ENCODE data around the gene ZFPM1.

The ZFPM1 gene

DNA sequence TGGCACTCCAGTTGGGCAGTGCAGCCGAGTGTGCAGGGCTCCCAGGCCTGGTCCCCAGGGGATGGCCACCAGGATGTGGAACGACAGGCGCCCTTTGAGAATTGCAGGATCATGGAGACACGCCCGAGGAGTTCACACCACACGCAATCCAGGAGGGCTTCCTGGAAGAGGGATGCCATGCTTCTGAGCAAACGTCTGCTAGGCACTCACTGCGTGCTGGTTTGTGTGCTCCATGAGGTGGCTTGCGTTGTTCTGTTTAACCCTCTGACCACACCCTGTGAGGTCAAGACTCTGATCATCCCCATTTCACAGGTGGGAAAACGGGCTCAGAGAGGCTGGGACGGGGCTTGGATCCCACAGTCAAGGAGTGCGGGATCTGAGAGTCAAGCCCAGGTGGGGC, 32.6 kb upstream of the ZFPM1 start:
- H3K4me1 ChIP-seq (ENCODE audit: control insufficient read depth, insufficient read depth, low read length): no peaks in the 10 kb centered on the region
- no peaks in the 10 kb centered on the region for H3K27me3 ChIP-seq (ENCODE audit: control insufficient read depth, insufficient read depth, low read length)
- no peak overlapping the region for H3K4me3 ChIP-seq (ENCODE audit: low read depth, low read length)
- no peak overlapping the region for H3K9ac ChIP-seq (ENCODE audit: low read depth, low read length)
- no peaks in the 10 kb centered on the region for H3K36me3 ChIP-seq (ENCODE audit: control insufficient read depth, insufficient read depth, low read length)
- no peaks in the 10 kb centered on the region for H3K9me3 ChIP-seq (ENCODE audit: control insufficient read depth, insufficient read depth, low read length)

DNA sequence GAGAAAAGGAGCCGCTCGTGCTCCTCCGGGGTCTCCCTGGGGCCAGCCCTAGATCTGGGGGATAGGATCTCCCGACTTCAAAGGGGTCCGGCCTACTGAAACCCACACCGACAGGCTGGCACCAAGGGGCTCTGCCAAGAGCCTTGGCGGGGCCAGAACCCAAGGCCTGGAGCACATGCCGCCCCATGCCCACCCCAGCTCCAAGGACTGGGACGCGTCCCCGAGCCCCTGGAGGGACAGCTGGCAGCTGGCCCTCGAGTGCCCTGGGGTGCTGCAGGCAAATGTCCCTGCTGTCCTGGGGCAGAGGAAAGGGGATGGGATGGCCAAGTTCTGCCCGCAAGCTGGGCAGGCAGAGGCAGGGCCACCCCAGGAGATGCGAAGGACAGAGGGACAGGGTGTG, 31.8 kb upstream of the ZFPM1 start:
- no peaks in the 10 kb centered on the region for H3K27me3 ChIP-seq (ENCODE audit: control insufficient read depth, insufficient read depth, low read length)
- H3K4me1 ChIP-seq (ENCODE audit: control insufficient read depth, insufficient read depth, low read length): no peaks in the 10 kb centered on the region
- H3K9ac ChIP-seq (ENCODE audit: low read depth, low read length): no peak overlapping the region
- H3K36me3 ChIP-seq (ENCODE audit: control insufficient read depth, insufficient read depth, low read length): no peaks in the 10 kb centered on the region
- H3K4me3 ChIP-seq (ENCODE audit: low read depth, low read length): no peak overlapping the region
- H3K9me3 ChIP-seq (ENCODE audit: control insufficient read depth, insufficient read depth, low read length): no peaks in the 10 kb centered on the region

DNA sequence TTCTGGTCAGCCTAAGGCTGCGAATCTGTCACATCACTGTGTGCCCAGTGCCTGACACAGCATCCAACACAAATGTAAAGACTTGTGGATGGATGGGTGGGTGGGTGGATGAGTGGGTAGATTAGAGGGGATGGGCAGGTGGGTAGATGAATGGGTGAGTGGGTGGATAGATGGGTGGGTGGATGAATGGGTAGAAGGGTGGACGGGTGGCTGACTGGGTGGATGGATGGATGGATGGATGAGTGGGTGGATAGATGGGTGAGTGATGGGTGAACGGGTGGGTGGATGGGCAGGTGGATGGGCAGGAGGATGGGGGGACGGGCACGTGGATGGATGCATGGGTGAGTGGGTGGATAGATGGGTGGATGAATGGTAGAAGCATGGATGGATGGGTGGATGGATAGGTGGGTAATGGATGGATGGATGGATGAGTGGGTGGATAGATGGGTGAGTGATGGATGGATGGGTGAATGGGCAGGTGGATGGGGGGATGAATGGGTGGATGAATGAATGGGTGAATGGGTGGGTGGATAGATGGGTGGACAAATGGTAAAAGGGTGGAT, 31.1 kb upstream of the ZFPM1 start:
- Histone ChIP-seq H3K27me3 (ENCODE audit: control insufficient read depth, insufficient read depth, low read length) (no peaks in the 10 kb centered on the region), H3K4me1 (ENCODE audit: control insufficient read depth, insufficient read depth, low read length) (no peaks in the 10 kb centered on the region), H3K4me3 (ENCODE audit: low read depth, low read length) (no peak overlapping the region), H3K9me3 (ENCODE audit: control insufficient read depth, insufficient read depth, low read length) (no peaks in the 10 kb centered on the region), H3K9ac (ENCODE audit: low read depth, low read length) (no peak overlapping the region), H3K36me3 (ENCODE audit: control insufficient read depth, insufficient read depth, low read length) (no peaks in the 10 kb centered on the region)

DNA sequence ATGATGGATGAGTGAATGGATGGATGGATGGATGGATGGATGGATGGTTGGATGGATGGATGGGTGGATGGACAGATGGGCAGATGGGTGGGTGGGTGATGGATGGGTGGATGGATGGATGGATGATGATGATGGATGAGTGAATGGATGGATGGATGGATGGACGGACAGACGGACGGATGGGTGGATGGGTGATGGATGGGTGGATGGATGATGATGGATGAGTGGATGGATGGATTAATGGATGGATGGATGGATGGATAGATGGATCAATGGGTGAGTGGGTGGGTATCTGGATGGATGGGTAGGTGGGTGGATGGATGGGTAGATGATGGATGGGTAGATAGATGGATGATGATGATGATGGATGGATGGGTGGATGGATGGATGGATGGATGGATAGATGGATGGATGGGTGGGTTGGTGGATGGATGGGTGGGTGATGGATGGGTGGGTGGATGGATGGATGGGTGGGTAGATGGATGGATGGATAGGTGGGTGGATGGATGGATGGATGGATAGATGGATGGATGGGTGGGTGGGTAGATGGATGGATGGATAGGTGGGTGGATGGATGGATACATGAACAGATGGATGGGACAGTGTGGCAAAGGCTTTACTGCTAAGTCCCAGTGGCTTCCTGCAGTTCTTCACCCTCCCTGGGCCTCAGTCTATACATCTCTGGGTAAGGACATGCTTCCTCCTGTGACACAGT, 30.2 kb upstream of the ZFPM1 start:
- no peaks in the 10 kb centered on the region for H3K9me3 ChIP-seq (ENCODE audit: control insufficient read depth, insufficient read depth, low read length)
- H3K9ac ChIP-seq (ENCODE audit: low read depth, low read length): no peak overlapping the region
- H3K4me1 ChIP-seq (ENCODE audit: control insufficient read depth, insufficient read depth, low read length): no peaks in the 10 kb centered on the region
- H3K27me3 ChIP-seq (ENCODE audit: control insufficient read depth, insufficient read depth, low read length): no peaks in the 10 kb centered on the region
- no peaks in the 10 kb centered on the region for H3K36me3 ChIP-seq (ENCODE audit: control insufficient read depth, insufficient read depth, low read length)
- H3K4me3 ChIP-seq (ENCODE audit: low read depth, low read length): no peak overlapping the region

DNA sequence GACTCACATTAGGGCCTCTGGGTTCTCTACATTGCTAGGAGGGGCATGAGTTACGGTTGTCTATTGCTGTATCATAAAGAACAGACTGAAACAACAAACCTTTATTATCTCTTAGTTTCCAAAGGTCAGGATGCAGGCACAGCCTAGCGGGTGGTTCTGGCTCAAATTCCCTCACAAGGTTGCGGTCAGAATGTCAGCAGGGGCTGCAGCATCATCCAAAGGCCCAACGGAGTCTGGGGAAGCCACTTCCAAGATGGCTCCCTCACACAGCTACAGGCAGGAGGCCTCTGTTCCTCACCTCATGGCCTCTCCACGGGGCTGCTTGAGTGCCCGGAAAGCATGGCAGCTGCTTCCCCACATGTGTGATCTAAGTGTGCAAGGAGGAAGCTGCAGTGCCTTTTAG, 29.6 kb upstream of the ZFPM1 start:
- H3K9me3 ChIP-seq (ENCODE audit: control insufficient read depth, insufficient read depth, low read length): no peaks in the 10 kb centered on the region
- H3K4me3 ChIP-seq (ENCODE audit: low read depth, low read length): no peak overlapping the region
- H3K4me1 ChIP-seq (ENCODE audit: control insufficient read depth, insufficient read depth, low read length): no peaks in the 10 kb centered on the region
- H3K9ac ChIP-seq (ENCODE audit: low read depth, low read length): no peak overlapping the region
- no peaks in the 10 kb centered on the region for H3K27me3 ChIP-seq (ENCODE audit: control insufficient read depth, insufficient read depth, low read length)
- H3K36me3 ChIP-seq (ENCODE audit: control insufficient read depth, insufficient read depth, low read length): no peaks in the 10 kb centered on the region

DNA sequence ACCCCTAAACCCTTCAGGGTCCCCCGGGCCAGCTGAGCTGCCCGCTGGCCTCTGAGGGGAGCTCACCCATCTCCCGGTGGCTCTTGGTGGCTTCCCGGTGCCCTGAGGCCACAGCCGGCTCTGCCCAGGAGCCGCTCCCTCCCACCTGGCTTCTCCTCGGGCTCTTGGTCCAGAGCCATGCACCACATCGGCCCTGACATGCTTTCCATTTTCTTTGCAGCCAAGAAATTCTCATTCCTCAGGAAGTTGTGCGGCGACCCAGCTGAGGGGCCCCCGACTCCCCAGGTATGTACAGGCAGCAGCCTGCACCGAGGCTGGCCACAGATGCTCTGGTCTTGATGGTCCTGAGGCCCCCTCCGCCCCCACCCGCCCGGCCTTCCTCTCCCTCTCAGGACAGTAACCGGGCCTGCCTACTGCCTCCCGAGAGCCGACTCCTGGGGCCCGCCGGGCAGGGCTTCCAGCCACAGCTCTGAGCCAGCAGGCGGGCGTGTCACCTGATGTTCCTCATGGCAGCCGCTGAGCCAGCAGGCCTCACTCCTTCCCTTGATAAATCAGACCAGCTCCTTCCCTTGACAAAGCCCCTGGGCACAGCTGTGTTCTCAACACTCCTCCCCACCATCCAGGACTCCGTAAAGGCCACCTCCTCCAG, 28.4 kb upstream of the ZFPM1 start:
- Histone ChIP-seq H3K27me3 (ENCODE audit: control insufficient read depth, insufficient read depth, low read length) (no peaks in the 10 kb centered on the region), H3K4me3 (ENCODE audit: low read depth, low read length) (no peak overlapping the region), H3K36me3 (ENCODE audit: control insufficient read depth, insufficient read depth, low read length) (no peaks in the 10 kb centered on the region), H3K9ac (ENCODE audit: low read depth, low read length) (no peak overlapping the region), H3K9me3 (ENCODE audit: control insufficient read depth, insufficient read depth, low read length) (no peaks in the 10 kb centered on the region), H3K4me1 (ENCODE audit: control insufficient read depth, insufficient read depth, low read length) (no peaks in the 10 kb centered on the region)

DNA sequence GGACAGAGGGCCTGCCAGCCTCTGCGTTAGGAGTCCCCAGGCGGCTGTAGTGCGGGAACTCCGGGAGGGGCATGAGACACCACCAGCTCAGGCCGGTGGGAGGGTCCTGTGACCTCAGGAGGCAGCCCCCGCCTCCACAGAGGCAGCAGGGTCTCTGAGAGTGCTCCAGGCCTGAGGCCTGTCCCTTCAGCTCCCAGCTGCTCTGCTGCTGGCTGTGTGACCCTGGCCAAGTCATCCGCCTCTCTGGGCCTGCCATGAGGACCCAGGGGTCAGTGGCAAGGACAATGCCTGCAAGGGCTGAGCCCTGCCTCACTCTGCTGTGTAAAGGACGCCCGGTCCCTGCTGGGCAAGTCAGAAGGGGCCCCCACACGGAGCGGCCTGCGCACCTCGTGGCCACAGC, 27.1 kb upstream of the ZFPM1 start:
- Histone ChIP-seq H3K4me3 (ENCODE audit: low read depth, low read length) (no peak overlapping the region), H3K36me3 (ENCODE audit: control insufficient read depth, insufficient read depth, low read length) (no peaks in the 10 kb centered on the region), H3K9ac (ENCODE audit: low read depth, low read length) (no peak overlapping the region), H3K9me3 (ENCODE audit: control insufficient read depth, insufficient read depth, low read length) (no peaks in the 10 kb centered on the region), H3K27me3 (ENCODE audit: control insufficient read depth, insufficient read depth, low read length) (no peaks in the 10 kb centered on the region), H3K4me1 (ENCODE audit: control insufficient read depth, insufficient read depth, low read length) (no peaks in the 10 kb centered on the region)

DNA sequence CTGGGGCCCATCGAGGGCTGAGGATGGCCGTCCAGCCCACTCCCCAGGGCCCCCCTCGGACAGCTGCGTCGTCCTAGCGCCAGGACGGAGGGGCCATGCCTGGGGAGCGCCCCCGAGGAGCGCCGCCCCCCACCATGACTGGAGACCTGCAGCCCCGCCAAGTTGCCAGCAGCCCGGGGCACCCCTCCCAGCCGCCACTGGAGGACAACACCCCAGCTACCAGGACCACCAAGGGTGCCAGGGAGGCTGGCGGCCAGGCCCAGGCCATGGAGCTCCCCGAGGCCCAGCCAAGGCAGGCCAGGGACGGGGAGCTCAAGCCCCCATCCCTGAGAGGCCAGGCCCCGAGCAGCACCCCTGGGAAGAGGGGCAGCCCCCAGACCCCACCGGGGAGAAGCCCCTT, 25.7 kb upstream of the ZFPM1 start:
- Histone ChIP-seq H3K4me1 (ENCODE audit: control insufficient read depth, insufficient read depth, low read length) (no peaks in the 10 kb centered on the region), H3K4me3 (ENCODE audit: low read depth, low read length) (no peak overlapping the region), H3K9ac (ENCODE audit: low read depth, low read length) (no peak overlapping the region)

DNA sequence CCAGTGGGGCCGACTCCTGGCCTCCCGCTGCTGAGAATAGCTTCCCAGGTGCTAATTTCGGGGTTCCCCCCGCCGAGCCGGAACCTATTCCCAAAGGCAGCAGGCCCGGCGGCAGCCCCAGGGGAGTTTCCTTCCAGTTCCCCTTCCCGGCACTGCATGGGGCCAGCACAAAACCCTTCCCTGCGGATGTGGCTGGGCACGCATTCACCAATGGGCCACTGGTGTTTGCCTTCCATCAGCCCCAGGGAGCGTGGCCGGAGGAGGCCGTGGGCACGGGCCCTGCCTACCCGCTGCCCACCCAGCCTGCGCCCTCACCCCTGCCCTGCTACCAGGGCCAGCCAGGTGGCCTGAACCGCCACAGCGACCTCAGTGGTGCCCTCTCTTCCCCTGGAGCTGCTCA, 24.9 kb upstream of the ZFPM1 start:
- no peaks in the 10 kb centered on the region for H3K4me1 ChIP-seq (ENCODE audit: control insufficient read depth, insufficient read depth, low read length)
- H3K4me3 ChIP-seq (ENCODE audit: low read depth, low read length): no peak overlapping the region
- no peak overlapping the region for H3K9ac ChIP-seq (ENCODE audit: low read depth, low read length)
- H3K36me3 ChIP-seq (ENCODE audit: control insufficient read depth, insufficient read depth, low read length): no peaks in the 10 kb centered on the region
- no peaks in the 10 kb centered on the region for H3K27me3 ChIP-seq (ENCODE audit: control insufficient read depth, insufficient read depth, low read length)
- H3K9me3 ChIP-seq (ENCODE audit: control insufficient read depth, insufficient read depth, low read length): no peaks in the 10 kb centered on the region

More for the DNA sequence above, 25.7 kb upstream of the ZFPM1 start:
- Histone ChIP-seq H3K36me3 (ENCODE audit: control insufficient read depth, insufficient read depth, low read length) (no peaks in the 10 kb centered on the region), H3K9me3 (ENCODE audit: control insufficient read depth, insufficient read depth, low read length) (no peaks in the 10 kb centered on the region), H3K27me3 (ENCODE audit: control insufficient read depth, insufficient read depth, low read length) (no peaks in the 10 kb centered on the region)

DNA sequence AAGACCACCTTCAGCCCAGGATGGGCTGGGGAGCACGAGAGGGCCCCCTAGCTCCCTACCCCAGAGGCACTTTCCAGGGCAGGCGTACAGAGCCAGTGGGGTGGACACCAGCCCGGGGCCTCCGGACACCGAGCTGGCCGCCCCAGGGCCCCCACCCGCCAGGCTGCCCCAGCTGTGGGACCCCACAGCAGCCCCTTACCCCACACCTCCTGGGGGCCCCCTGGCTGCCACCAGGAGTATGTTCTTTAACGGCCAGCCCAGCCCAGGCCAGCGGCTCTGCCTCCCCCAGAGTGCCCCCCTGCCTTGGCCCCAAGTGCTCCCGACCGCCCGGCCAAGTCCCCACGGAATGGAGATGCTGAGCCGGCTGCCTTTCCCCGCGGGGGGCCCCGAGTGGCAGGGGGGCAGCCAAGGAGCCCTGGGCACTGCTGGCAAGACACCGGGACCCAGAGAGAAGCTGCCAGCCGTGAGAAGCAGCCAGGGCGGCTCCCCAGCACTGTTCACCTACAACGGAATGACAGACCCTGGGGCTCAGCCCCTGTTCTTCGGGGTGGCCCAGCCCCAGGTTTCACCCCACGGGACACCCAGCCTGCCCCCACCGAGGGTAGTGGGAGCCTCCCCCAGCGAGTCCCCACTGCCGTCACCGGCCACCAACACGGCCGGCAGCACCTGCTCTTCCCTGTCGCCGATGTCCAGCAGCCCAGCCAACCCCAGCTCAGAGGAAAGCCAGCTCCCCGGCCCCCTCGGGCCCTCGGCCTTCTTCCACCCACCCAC, 24.3 kb upstream of the ZFPM1 start:
- no peaks in the 10 kb centered on the region for H3K36me3 ChIP-seq (ENCODE audit: control insufficient read depth, insufficient read depth, low read length)
- H3K4me3 ChIP-seq (ENCODE audit: low read depth, low read length): no peak overlapping the region
- no peaks in the 10 kb centered on the region for H3K27me3 ChIP-seq (ENCODE audit: control insufficient read depth, insufficient read depth, low read length)
- no peak overlapping the region for H3K9ac ChIP-seq (ENCODE audit: low read depth, low read length)
- no peaks in the 10 kb centered on the region for H3K9me3 ChIP-seq (ENCODE audit: control insufficient read depth, insufficient read depth, low read length)
- no peaks in the 10 kb centered on the region for H3K4me1 ChIP-seq (ENCODE audit: control insufficient read depth, insufficient read depth, low read length)

DNA sequence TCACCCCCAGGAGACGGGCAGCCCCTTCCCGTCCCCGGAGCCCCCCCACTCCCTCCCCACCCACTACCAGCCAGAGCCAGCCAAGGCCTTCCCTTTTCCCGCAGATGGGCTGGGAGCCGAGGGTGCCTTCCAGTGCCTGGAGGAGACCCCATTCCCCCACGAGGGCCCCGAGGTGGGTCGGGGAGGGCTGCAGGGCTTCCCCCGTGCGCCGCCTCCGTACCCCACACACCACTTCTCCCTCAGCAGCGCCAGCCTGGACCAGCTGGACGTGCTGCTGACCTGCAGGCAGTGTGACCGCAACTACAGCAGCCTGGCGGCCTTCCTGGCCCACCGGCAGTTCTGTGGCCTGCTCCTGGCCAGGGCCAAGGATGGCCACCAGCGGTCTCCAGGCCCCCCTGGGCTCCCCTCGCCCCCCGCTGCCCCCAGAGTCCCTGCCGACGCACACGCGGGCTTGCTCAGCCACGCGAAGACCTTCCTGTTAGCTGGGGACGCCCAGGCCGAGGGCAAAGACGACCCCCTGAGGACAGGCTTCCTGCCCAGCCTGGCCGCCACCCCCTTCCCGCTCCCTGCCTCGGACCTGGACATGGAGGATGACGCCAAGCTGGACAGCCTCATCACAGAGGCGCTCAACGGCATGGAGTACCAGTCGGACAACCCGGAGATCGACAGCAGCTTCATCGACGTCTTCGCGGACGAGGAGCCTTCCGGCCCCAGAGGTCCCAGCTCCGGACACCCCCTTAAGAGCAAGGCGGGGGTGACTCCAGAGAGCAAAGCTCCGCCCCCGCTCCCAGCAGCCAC, 23.5 kb upstream of the ZFPM1 start:
- Histone ChIP-seq H3K9ac (ENCODE audit: low read depth, low read length) (no peak overlapping the region), H3K4me3 (ENCODE audit: low read depth, low read length) (no peak overlapping the region), H3K27me3 (ENCODE audit: control insufficient read depth, insufficient read depth, low read length) (no peaks in the 10 kb centered on the region), H3K4me1 (ENCODE audit: control insufficient read depth, insufficient read depth, low read length) (no peaks in the 10 kb centered on the region), H3K36me3 (ENCODE audit: control insufficient read depth, insufficient read depth, low read length) (no peaks in the 10 kb centered on the region), H3K9me3 (ENCODE audit: control insufficient read depth, insufficient read depth, low read length) (no peaks in the 10 kb centered on the region)
